Spleen (tissue), 11 donors: ENCODE measurements around the gene P4HB. TPM values are rescaled to one million over a fixed set of nuclear protein-coding genes. Genes with fewer than 3 reads are reported as not detected.

ENCODE experiments used
- DNase-seq: peaks from one replicate; pipeline ENCODE4 v3.0.0-alpha.2; 2020
- H3K27ac ChIP-seq, 8 donors: fragments of 200-600 bp; sonication (generic) in 7 of 8; 1 replicate in 4 of 8; 2 replicates in 4 of 8; pipeline versions ENCODE4 v1.5.0 to v1.8.0; 2016 to 2021; ENCODE audit warnings: inconsistent platforms in 4 of 8, mild to moderate bottlenecking in 4 of 8, moderate library complexity in 1 of 8
- H3K27me3 ChIP-seq, 7 donors: fragments of 200-600 bp; sonication (generic) in 6 of 7; replicated peaks in 1 of 7; 1 replicate in 4 of 7; 2 replicates in 3 of 7; pipeline versions ENCODE4 v1.5.0 to v1.8.0; 2016 to 2021; ENCODE audit warnings: inconsistent platforms in 3 of 7, mild to moderate bottlenecking in 1 of 7
- H3K36me3 ChIP-seq, 6 donors: fragments of 200-600 bp; sonication (generic) in 5 of 6; 1 replicate in 4 of 6; 2 replicates in 2 of 6; pipeline versions ENCODE4 v1.5.0 to v1.8.0; 2016 to 2021; ENCODE audit warnings: inconsistent platforms in 2 of 6
- H3K4me1 ChIP-seq, 6 donors: fragments of 200-600 bp; sonication (generic) in 5 of 6; 1 replicate in 3 of 6; 2 replicates in 3 of 6; pipeline versions ENCODE4 v1.5.0 to v1.8.0; 2016 to 2021; ENCODE audit warnings: inconsistent platforms in 3 of 6
- H3K4me3 ChIP-seq, 8 donors: fragments of 200-600 bp; sonication (generic) in 7 of 8; 1 replicate in 4 of 8; 2 replicates in 4 of 8; pipeline versions ENCODE4 v1.5.0 to v1.8.0; 2016 to 2021; ENCODE audit warnings: inconsistent platforms in 4 of 8, mild to moderate bottlenecking in 4 of 8, moderate library complexity in 2 of 8
- H3K9me3 ChIP-seq, 8 donors: fragments of 200-600 bp; sonication (generic) in 7 of 8; 1 replicate in 4 of 8; 2 replicates in 4 of 8; pipeline versions ENCODE4 v1.5.0 to v1.8.0; 2016 to 2021; ENCODE audit warnings: inconsistent platforms in 4 of 8
- CTCF ChIP-seq, 11 experiments: fragments of 200-600 bp in 7 of 11; fragments of 450-650 bp in 4 of 11; sonication (generic) in 4 of 11; IDR thresholded peaks in 8 of 11; conservative IDR thresholded peaks in 3 of 11; 1 replicate in 7 of 11; 2 replicates in 4 of 11; pipeline versions ENCODE4 v1.4.0 to v1.8.0; 2016 to 2021; ENCODE audit warnings: antibody characterized with exemption in 11 of 11, inconsistent platforms in 4 of 11, mild to moderate bottlenecking in 1 of 11
- POLR2A ChIP-seq, 3 donors: fragments of 450-650 bp; IDR thresholded peaks; one replicate each; pipeline ENCODE4 v1.5.1; 2017; ENCODE audit warnings: antibody characterized with exemption in 3 of 3, mild to moderate bottlenecking in 1 of 3
- POLR2AphosphoS5 ChIP-seq, 3 donors: sonication (generic); formaldehyde crosslinking; IDR thresholded peaks; one replicate each; pipeline ENCODE4 v1.5.1; 2017; ENCODE audit warnings: antibody characterized with exemption in 3 of 3
- WGBS, 5 donors: extraction: QIAGEN DNeasy Blood & Tissue Kit in 3 of 5; methylation state at CpG; one replicate each; pipeline versions ENCODE4 v1.1.5 to v1.1.7; 2013 to 2018; 5-methylcytosine and 5-hydroxymethylcytosine counted together
- intact Hi-C: fragments of 100-400 bp; cut with DNase I; formaldehyde crosslinking; loops from one replicate; pipeline ENCODE4 v1.15.0; 2023; ENCODE audit warnings: low total_unique reads
- polyA plus RNA-seq, 3 donors: library from polyadenylated mRNA; stranded (reverse); fragments of 200-250 nt; gene quantifications; one replicate each; pipeline ENCODE4 v1.2.1, GENCODE V29; 2013
- total RNA-seq, 7 donors: library from RNA; depleted of rRNA in 3 of 7; stranded (reverse); fragments of >200 nt in 3 of 7; fragmentation: NEBNext Ultra II Directional in 4 of 7; extraction: Animal tissue kit (Norgen Biotek cat#: 25700) in 4 of 7; gene quantifications; one replicate each; pipeline versions ENCODE4 v1.1.0 to v1.2.1, GENCODE V29; 2016 to 2021
- donor health status: healthy with polysubstance abuse.
- donor health status: DM: no; HTN: no; CAD: no; lungs with moderate emphysema.
- donor health status: DM: no; HTN: no; CAD: no.
- donor health status: Bipolar disorder and iron deficiency.
- donor health status: healthy.
- donor health status: DM: no; HTN: no; CAD: no.
- donor health status: DM: yes; HTN: yes; CAD: no.

P4HB gene
- total and polyA plus RNA-seq, 10 donors = 161 to 1,208 (median 646) TPM

GRCh38 chr17:81808778-81809555 lies 51.4 kb downstream of the P4HB start:
- H3K27ac ChIP-seq = no peak overlapping the region
- WGBS, 5 donors = 70 to 85% (median 78%) methylated on average over 16 to 20 of the region's 20 CpGs
- no peaks in the 10 kb centered on the region for H3K9me3 ChIP-seq
- TF ChIP-seq POLR2A (IDR thresholded peaks at IDR 0.05) = no peak
- no peak for TF ChIP-seq CTCF (IDR thresholded peaks at IDR 0.05 in 8 of 11, conservative IDR thresholded peaks at IDR 0.05 in 3 of 11)
- no peak for TF ChIP-seq POLR2AphosphoS5 (IDR thresholded peaks at IDR 0.05)
- no peak for DNase-seq
- H3K4me1 ChIP-seq = peaks cover 5 to 13% (median 12%) of the 10 kb centered on the region in 6 donors
- H3K4me3 ChIP-seq = no peak overlapping the region
- intact Hi-C loops = no loop called here
- H3K36me3 ChIP-seq = no peaks in the 10 kb centered on the region
- peaks cover 0 to 100% (median 53%) of the 10 kb centered on the region in 7 donors for H3K27me3 ChIP-seq

DNA sequence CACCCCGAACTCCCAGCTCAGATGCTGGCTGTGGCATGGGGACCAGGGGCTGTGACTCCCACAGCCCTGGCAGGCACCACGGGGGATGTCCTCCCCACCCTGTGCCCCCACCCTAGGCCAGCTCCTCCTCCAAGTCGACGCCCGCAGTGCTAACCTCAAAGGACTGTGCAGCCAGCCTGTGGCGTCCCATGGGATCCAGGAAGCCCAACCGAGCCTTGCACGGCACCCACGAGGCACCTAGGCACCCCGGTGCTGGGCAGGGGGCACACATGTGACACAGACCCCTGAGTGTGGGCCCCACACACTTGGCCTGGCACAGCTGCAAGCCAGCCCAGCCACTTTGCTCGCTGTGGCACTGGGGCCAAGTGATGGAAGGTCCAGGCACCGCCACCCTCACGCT lies 52.5 kb downstream of the P4HB start:
- Histone ChIP-seq H3K4me3 (no peak overlapping the region), H3K36me3 (no peaks in the 10 kb centered on the region), H3K9me3 (no peaks in the 10 kb centered on the region), H3K27ac (no peak overlapping the region), H3K27me3 (peaks cover 0 to 100% (median 64%) of the 10 kb centered on the region in 7 donors), H3K4me1 (peaks cover 8 to 25% (median 21%) of the 10 kb centered on the region in 6 donors)
- intact Hi-C loops = no loop called here
- DNase-seq = no peak
- TF ChIP-seq POLR2AphosphoS5 (IDR thresholded peaks at IDR 0.05) (no peak), CTCF (IDR thresholded peaks at IDR 0.05 in 8 of 11, conservative IDR thresholded peaks at IDR 0.05 in 3 of 11) (no peak), POLR2A (IDR thresholded peaks at IDR 0.05) (no peak)
- WGBS, 5 donors = 65 to 84% (median 72%) methylated on average over 3 to 13 of the region's 13 CpGs

GRCh38 chr17:81807210-81807719 lies 53.1 kb downstream of the P4HB start:
- Histone ChIP-seq H3K27ac (no peak overlapping the region), H3K4me3 (no peak overlapping the region), H3K27me3 (peaks cover 0 to 100% (median 67%) of the 10 kb centered on the region in 7 donors), H3K36me3 (no peaks in the 10 kb centered on the region), H3K4me1 (peaks cover 8 to 26% (median 21%) of the 10 kb centered on the region in 6 donors), H3K9me3 (no peaks in the 10 kb centered on the region)
- no peak for TF ChIP-seq POLR2AphosphoS5 (IDR thresholded peaks at IDR 0.05)
- no peak for TF ChIP-seq POLR2A (IDR thresholded peaks at IDR 0.05)
- no peak for TF ChIP-seq CTCF (IDR thresholded peaks at IDR 0.05 in 8 of 11, conservative IDR thresholded peaks at IDR 0.05 in 3 of 11)
- 62 to 77% (median 66%) methylated on average over 10 to 18 of the region's 18 CpGs for WGBS, 5 donors
- intact Hi-C loops = no loop called here
- DNase-seq = no peak

- TF ChIP-seq POLR2AphosphoS5 (IDR thresholded peaks at IDR 0.05) (no peak), POLR2A (IDR thresholded peaks at IDR 0.05) (no peak), CTCF (IDR thresholded peaks at IDR 0.05 in 8 of 11, conservative IDR thresholded peaks at IDR 0.05 in 3 of 11) (no peak)
- intact Hi-C loops = no loop called here
Observed at GRCh38 chr17:81806461-81807209, 53.7 kb downstream of the P4HB start.

More at GRCh38 chr17:81806461-81807209, 53.7 kb downstream of the P4HB start:
- no peak for DNase-seq
- Histone ChIP-seq H3K9me3 (no peaks in the 10 kb centered on the region), H3K4me1 (peaks cover 8 to 26% (median 21%) of the 10 kb centered on the region in 6 donors), H3K36me3 (no peaks in the 10 kb centered on the region), H3K27me3 (peaks cover 0 to 100% (median 71%) of the 10 kb centered on the region in 7 donors), H3K4me3 (no peak overlapping the region), H3K27ac (no peak overlapping the region)
- WGBS, 5 donors = 27 to 42% (median 34%) methylated on average over 16 to 23 of the region's 23 CpGs
